DOHH2 (cell line): ENCODE results near the gene CAB39.

ENCODE experiments used
- H3F3A ChIP-seq: fragments of 200-600 bp; sonication (generic), shearing (Covaris generic); 2 replicates; pipeline ENCODE4 v1.6.0; 2016; ENCODE audit warnings: antibody characterized with exemption, mild to moderate bottlenecking; ENCODE audit not compliant: control insufficient read depth, insufficient read depth
- H3K27ac ChIP-seq: fragments of 200-600 bp; sonication (generic); 2 replicates; pipeline ENCODE4 v1.5.1; 2014; ENCODE audit warnings: low read depth, mild to moderate bottlenecking, low read length, moderate library complexity
- H3K27me3 ChIP-seq: fragments of 200-600 bp; sonication (generic); 2 replicates; pipeline ENCODE4 v1.6.1; 2014; ENCODE audit warnings: mild to moderate bottlenecking, low read length, mixed read lengths; ENCODE audit not compliant: control insufficient read depth
- H3K36me3 ChIP-seq: fragments of 200-600 bp; sonication (generic); 2 replicates; pipeline ENCODE4 v1.6.1; 2014; ENCODE audit warnings: mild to moderate bottlenecking, low read length, moderate library complexity, mixed read lengths; ENCODE audit not compliant: control insufficient read depth
- H3K4me1 ChIP-seq: fragments of 200-600 bp; sonication (generic); 2 replicates; pipeline ENCODE4 v1.6.1; 2014; ENCODE audit warnings: mild to moderate bottlenecking, low read length, mixed read lengths; ENCODE audit not compliant: control insufficient read depth
- H3K4me2 ChIP-seq: fragments of 200-600 bp; sonication (generic); 2 replicates; pipeline ENCODE4 v1.6.0; 2014; ENCODE audit warnings: mild to moderate bottlenecking, low read length, moderate library complexity
- H3K4me3 ChIP-seq: fragments of 200-600 bp; sonication (generic); 2 replicates; pipeline ENCODE4 v1.5.1; 2014; ENCODE audit warnings: mild to moderate bottlenecking, low read length, mixed read lengths
- H3K79me2 ChIP-seq: fragments of 200-600 bp; sonication (generic); 2 replicates; pipeline ENCODE4 v1.6.1; 2014; ENCODE audit warnings: mild to moderate bottlenecking, low read length, mixed read lengths; ENCODE audit not compliant: control insufficient read depth
- H3K9me2 ChIP-seq: fragments of 200-600 bp; sonication (generic); replicated peaks from 2 replicates; pipeline ENCODE4 v1.6.1; 2014; ENCODE audit warnings: mild to moderate bottlenecking, low read length, mixed read lengths; ENCODE audit not compliant: control insufficient read depth
- H3K9me3 ChIP-seq: fragments of 200-600 bp; sonication (generic); 2 replicates; pipeline ENCODE4 v1.6.1; 2014; ENCODE audit warnings: antibody characterized with exemption, low read length, mixed read lengths; ENCODE audit not compliant: control insufficient read depth, insufficient read depth
- H4K20me1 ChIP-seq: fragments of 200-600 bp; sonication (generic); 2 replicates; pipeline ENCODE4 v1.6.0; 2014; ENCODE audit warnings: low read depth, mild to moderate bottlenecking, antibody characterized with exemption, low read length, moderate library complexity; ENCODE audit not compliant: control insufficient read depth, insufficient read depth
- EZH2phosphoT487 ChIP-seq: fragments of 200-600 bp; sonication (generic); IDR thresholded peaks from 2 replicates; pipeline ENCODE4 v1.6.1; 2017; ENCODE audit warnings: borderline replicate concordance, mild to moderate bottlenecking, antibody characterized with exemption, low read length, moderate library complexity, mixed read lengths
- TF ChIP-seq, protein P1 (sequence below): fragments of 200-600 bp; sonication (generic); IDR thresholded peaks from one replicate; pipeline ENCODE4 v1.5.1; 2014; ENCODE audit warnings: antibody characterized with exemption, mild to moderate bottlenecking, low read depth, low read length; ENCODE audit not compliant: poor library complexity, severe bottlenecking

The CAB39 gene

DNA sequence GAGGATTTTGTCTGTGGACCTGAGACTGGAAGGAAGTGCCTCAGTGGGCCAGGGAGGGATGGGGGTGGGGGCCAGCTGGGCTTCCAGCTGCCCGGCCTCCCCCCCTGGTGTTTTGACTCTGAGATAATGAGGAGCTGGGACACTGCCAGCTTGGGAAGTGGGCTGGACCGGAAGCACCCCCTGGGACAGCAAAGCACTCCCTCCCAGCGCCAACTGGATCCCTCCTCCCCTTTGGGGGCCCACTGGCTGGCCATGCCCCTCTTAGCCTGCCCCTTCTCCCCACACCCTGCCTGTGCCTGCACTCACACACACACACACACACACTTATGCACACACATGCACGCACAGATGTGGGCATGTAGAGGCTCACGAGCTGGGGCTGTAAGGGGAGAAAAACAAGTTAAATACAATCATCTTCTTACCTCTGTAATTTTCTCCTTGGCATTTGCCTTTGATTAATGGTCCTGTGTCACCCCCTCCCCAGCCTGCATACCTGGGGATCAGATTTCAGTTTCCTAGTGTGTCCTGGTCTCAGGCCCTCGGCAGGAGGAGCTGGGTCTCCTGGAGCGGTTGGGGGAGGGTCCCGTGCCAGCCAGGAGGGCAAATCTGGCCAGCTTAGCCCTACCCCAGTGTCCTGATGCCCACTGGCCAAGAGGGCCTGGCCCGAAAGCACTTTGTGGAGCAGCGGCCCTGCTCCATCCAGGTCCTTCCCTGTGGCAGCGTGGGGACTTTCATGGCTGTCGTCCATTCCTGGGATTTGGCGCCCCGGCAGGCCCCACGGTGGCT lies 155.7 kb downstream of the CAB39 start:
- Histone ChIP-seq H4K20me1 (no peaks in the 10 kb centered on the region; the same call in 1 of the 2 replicates), H3K4me2 (no peak overlapping the region), H3K9me3 (no peaks in the 10 kb centered on the region), H3K36me3 (no peaks in the 10 kb centered on the region), H3K4me3 (no peak overlapping the region), H3K79me2 (no peaks in the 10 kb centered on the region), H3K9me2 (no peaks in the 10 kb centered on the region), H3F3A (peaks cover 8% of the 10 kb centered on the region), H3K27me3 (peaks cover 15% of the 10 kb centered on the region), H3K4me1 (peaks cover 67% of the 10 kb centered on the region), H3K27ac (no peak overlapping the region)
- no peak for TF ChIP-seq EZH2phosphoT487
- TF ChIP-seq, protein P1, sequence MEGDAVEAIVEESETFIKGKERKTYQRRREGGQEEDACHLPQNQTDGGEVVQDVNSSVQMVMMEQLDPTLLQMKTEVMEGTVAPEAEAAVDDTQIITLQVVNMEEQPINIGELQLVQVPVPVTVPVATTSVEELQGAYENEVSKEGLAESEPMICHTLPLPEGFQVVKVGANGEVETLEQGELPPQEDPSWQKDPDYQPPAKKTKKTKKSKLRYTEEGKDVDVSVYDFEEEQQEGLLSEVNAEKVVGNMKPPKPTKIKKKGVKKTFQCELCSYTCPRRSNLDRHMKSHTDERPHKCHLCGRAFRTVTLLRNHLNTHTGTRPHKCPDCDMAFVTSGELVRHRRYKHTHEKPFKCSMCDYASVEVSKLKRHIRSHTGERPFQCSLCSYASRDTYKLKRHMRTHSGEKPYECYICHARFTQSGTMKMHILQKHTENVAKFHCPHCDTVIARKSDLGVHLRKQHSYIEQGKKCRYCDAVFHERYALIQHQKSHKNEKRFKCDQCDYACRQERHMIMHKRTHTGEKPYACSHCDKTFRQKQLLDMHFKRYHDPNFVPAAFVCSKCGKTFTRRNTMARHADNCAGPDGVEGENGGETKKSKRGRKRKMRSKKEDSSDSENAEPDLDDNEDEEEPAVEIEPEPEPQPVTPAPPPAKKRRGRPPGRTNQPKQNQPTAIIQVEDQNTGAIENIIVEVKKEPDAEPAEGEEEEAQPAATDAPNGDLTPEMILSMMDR, result no peak

DNA sequence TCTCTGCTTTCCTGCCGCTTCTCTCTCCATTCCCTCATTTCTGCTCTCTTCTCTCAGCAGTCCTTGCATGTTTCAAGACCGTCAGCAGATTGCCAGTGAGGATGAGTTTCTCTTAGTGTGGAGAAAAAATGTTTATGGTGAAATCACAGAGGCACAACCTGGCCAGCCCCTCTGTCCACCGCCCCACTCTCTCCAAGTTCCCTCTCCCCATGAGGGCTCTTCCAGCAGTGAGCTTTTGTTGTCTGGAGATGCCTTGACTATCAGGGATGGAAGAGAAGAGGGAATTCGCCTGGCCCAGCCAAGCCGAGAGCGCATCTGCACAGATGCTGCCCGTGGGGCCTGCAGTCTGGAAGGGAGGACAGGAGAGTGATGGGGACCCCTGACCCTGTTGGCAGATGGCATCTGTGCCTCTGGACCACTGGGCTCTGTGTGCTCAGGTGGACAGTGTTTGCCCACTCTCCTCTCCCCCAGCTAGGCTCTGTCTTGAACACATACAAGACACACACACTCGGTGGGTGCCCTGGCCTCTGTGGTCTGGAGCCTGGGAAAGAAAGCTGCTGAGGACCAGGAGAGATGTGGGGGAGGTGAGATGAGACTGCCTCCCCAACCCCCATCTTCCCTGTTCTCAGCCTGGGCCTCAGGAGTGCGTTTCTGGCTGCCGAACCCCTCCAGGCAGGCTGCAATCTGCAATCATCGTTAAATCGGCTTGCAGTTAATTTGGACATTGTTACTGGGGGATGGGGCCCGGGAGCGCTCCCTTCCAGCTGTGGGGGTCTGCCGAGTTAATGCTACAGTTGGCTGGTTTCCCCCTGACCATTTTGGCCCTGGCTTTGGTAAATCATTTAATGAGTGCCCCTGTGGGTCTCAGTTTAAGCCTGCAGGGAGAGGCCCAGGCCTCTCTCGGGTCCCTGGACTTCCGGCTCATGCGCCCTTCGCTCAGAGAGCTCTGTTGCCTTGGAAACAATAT lies 156.6 kb downstream of the CAB39 start:
- H3K27ac ChIP-seq, result no peak overlapping the region
- H3F3A ChIP-seq, result peaks cover 8% of the 10 kb centered on the region
- TF ChIP-seq, protein P1, result no peak
- no peak for TF ChIP-seq EZH2phosphoT487
- H4K20me1 ChIP-seq, result no peaks in the 10 kb centered on the region; the same call in 1 of the 2 replicates
- no peaks in the 10 kb centered on the region for H3K79me2 ChIP-seq
- H3K36me3 ChIP-seq, result no peaks in the 10 kb centered on the region
- H3K9me3 ChIP-seq, result no peaks in the 10 kb centered on the region
- no peak overlapping the region for H3K4me2 ChIP-seq
- H3K9me2 ChIP-seq, result no peaks in the 10 kb centered on the region
- H3K27me3 ChIP-seq, result peaks cover 7% of the 10 kb centered on the region
- H3K4me3 ChIP-seq, result no peak overlapping the region
- H3K4me1 ChIP-seq, result peaks cover 75% of the 10 kb centered on the region

DNA sequence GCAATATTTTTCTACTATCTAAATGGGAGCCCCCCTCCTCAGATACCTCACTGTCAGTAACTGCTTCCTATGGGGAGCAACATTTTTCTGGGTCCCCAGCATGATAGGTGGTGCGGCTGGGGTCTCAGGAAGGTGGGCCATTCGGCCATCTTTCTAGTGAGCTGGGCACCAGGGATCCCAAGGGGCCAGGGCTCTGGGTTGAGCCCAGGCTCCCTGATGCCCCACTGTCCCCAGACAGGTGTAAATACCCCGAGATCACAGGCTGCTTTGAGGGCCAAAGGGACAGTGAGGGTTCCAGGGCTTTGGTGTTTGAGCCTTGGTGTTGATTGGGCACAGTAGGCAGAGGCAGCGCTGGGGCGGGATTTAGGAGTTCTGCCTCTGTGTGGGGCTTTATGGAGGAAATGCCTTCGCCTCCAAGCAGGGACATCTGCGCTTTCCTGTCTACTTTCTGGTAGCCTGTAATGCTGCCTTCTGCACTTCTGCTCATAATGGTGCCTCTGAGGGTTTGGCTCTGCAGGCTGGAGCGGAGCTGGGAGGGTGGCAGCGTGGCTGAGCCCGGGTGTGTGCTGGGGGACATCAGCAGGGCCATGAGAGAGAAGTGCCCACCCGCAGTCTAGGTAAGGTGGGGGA lies 157.4 kb downstream of the CAB39 start:
- Histone ChIP-seq H4K20me1 (no peaks in the 10 kb centered on the region; the same call in 1 of the 2 replicates), H3K79me2 (no peaks in the 10 kb centered on the region), H3K36me3 (no peaks in the 10 kb centered on the region), H3K27me3 (peaks cover 5% of the 10 kb centered on the region; the same call in 1 of the 2 replicates), H3K27ac (no peak overlapping the region), H3F3A (peaks cover 8% of the 10 kb centered on the region), H3K9me2 (no peaks in the 10 kb centered on the region), H3K4me2 (no peak overlapping the region), H3K9me3 (no peaks in the 10 kb centered on the region), H3K4me1 (peaks cover 75% of the 10 kb centered on the region), H3K4me3 (no peak overlapping the region)
- TF ChIP-seq EZH2phosphoT487, result no peak
- TF ChIP-seq, protein P1, result no peak
